ENCODE data around the gene PTPRT.

GRCh38 chr20:42708266-42708665, 481.4 kb downstream of the PTPRT start:
- TF ChIP-seq CTCF (IDR thresholded peaks at IDR 0.05) (no peak), POLR2AphosphoS5 (IDR thresholded peaks at IDR 0.05; ENCODE audit: low read depth, low read length) (no peak), TCF7L2 (IDR thresholded peaks at IDR 0.05; ENCODE audit: low read depth, low read length) (no peak)

Data from Panc1 (cell line).